Subcutaneous adipose tissue (tissue), 4 donors: Measurements from ENCODE around the gene CHRNA5. TPM values are rescaled to one million over a fixed set of nuclear protein-coding genes. Genes with fewer than 3 reads are reported as not detected.

Source experiments
- CTCF ChIP-seq: fragments of 450-650 bp; IDR thresholded peaks from one replicate; pipeline ENCODE4 v1.5.1; 2016; ENCODE audit warnings: low read depth, mild to moderate bottlenecking, control low read depth, antibody characterized with exemption, moderate library complexity
- total RNA-seq, 4 donors: library from RNA; depleted of rRNA; stranded (reverse); fragments of >200 nt; gene quantifications; one replicate each; pipeline ENCODE4 v1.1.0, GENCODE V29; 2016

CHRNA5 gene
- 1 to 10 TPM in 1 of 4 donors, under 1 TPM in 3; 0.38 to 2.9 (median 0.56) TPM for total RNA-seq

DNA sequence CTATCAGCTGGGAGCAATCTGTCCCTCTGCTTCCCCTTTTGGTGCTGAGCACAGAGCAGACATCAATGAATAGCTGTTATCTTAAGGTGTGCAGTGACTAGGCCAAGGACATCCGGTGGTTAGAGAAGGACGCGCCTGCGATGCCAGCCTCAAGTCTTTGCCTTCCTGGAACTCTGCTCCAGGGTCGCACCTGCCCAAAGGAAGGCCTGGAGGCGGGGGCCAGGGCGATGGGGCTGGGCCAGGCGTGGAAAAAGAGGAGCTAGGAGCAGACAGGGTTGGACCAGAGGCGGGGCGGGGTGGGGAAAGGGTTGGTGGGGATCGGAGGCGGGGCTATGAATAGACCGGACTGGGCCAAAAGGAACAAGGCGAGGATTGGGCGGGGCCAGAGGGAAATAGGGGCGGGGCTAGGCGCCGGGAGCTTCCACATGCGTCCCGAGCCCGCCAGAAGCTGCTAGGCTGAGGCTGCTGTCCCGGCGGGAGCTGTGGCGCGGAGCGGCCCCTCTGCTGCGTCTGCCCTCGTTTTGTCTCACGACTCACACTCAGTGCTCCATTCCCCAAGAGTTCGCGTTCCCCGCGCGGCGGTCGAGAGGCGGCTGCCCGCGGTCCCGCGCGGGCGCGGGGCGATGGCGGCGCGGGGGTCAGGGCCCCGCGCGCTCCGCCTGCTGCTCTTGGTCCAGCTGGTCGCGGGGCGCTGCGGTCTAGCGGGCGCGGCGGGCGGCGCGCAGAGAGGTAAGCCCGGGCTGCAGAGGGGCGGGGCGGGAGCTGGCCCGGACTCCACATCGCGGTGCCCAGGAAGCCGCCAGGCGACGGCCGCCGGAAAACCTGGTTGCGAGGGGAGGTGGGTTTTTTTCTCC lies at the start of gene CHRNA5:
Gene CHRNA5 (plus strand): TSS at position 424 of the 854 bp plus-strand sequence. CDS start 200 bp downstream, at position 624.
- no peak for TF ChIP-seq CTCF

- no peak for TF ChIP-seq CTCF
Observed at GRCh38 chr15:78524230-78524629, 41.1 kb upstream of the CHRNA5 start.

DNA sequence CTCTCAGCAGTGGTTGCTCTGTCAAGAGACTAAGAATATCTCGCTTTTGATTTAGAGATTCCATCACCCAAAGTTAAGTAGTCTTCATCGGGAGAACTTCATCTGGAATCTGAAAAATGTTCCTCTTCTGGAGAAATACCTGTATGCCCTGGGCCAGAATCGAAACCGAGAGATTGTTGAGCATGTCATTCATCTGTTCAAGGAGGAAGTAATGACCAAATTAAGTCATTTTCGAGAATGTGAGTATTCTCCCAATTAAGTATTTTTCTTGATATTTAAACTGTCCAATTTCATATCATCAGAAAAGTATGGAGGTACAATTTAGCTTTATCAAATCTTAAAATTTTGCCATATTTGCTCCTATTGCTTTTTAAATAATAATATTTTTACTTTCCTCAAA lies 38.0 kb upstream of the CHRNA5 start:
- no peak for TF ChIP-seq CTCF

- no peak for TF ChIP-seq CTCF
Observed at GRCh38 chr15:78533331-78533730, 32.0 kb upstream of the CHRNA5 start.

DNA sequence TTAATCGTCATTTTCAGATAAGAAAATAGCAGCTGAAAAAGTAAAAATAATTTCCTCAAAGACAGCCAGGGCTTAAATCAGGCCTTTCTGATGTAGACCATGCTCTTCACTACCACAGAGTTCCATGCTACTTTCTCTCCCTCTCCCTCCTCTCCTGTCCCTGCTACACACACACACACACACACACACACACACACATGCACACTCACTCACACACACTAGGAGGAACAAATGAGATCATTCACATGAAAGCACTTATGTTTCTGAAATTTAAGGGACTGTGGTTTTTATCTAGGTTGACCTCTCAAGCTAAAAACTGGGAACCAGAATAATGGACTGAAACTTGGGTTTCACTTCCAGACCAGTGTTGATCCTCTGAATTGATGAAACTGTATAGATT lies 29.2 kb upstream of the CHRNA5 start:
- TF ChIP-seq CTCF = no peak

DNA sequence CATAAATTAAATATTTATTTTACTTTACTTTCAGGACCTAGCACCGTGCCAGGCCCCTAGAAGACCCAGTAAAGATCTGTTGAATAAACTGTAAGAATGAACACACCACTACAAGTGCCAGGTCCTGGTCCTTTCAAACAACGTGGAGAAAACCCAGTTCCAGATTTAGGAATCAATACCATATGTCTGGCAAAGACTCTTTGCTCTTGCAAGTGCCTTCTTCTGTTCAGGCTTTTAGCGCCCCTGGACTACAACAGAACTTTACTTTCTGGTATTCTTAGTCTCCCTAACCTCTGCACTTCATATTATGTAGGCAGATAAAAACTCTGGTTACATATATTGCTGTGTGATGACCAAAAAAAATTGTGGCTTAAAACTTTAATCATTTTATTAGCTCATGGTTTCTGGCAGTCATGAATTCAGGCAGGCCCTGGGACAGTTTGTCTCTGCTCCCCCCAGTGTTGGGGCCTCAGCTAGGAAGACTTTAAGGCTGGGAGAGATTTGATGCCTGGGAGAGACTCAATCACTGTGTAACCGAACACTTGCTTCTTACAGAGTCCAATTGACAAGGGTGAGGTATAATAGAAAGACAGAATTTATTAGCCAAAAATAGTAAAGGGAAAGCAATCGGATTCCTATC lies 27.9 kb upstream of the CHRNA5 start:
- no peak for TF ChIP-seq CTCF

- TF ChIP-seq CTCF = no peak
Observed at GRCh38 chr15:78538358-78538757, 27.0 kb upstream of the CHRNA5 start.
